ENCODE measurements around the gene POU5F1.
"Not testable (repeated sequence)": the region's sequence is repeated elsewhere in the genome, so short reads cannot be mapped to it uniquely, and the experiment has no call there.

DNA sequence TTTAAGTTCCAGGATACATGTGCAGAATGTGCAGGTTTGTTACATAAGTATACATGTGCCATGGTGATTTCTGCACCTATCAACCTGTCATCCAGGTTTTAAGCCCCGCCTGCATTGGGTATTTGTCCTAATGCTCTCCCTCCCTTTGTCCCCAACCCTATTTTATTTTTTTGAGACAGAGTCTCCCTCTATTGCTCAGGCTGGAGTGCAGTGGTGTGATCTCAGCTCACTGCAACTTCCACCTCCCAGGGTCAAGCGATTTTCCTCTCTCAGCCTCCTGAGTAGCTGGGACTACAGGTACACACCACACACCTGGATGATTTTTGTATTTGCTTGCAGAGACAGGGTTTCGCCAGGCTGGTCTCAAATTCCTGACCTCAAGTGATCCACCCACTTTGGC is 18.7 kb upstream of the POU5F1 start:
- TF ChIP-seq POLR2A (IDR thresholded peaks at IDR 0.05; ENCODE audit: low read depth, low read length); MXI1 (IDR thresholded peaks at IDR 0.05; ENCODE audit: borderline replicate concordance, low read depth, low read length); RFX5 (IDR thresholded peaks at IDR 0.05; ENCODE audit: low read depth, low read length); CTCF (conservative IDR thresholded peaks at IDR 0.05; ENCODE audit: low read depth, low read length); BHLHE40 (IDR thresholded peaks at IDR 0.05; ENCODE audit: low read depth, low read length); RCOR1 (IDR thresholded peaks at IDR 0.05; ENCODE audit: insufficient replicate concordance, low read length): not testable (repeated sequence)
